Mammary epithelial cell (primary cell): ENCODE results near the gene GRAMD1A.
"Not testable (repeated sequence)": the region's sequence is repeated elsewhere in the genome, so short reads cannot be mapped to it uniquely, and the experiment has no call there.

Experiments used
- EZH2 ChIP-seq: IDR thresholded peaks from 2 replicates; pipeline ENCODE4 v1.6.1; 2012; ENCODE audit warnings: low read length, inconsistent platforms, borderline replicate concordance
- TF ChIP-seq, protein P1 (sequence below), 2 donors: IDR thresholded peaks in 1 of 2; conservative IDR thresholded peaks in 1 of 2; 2 replicates each; pipeline ENCODE4 v1.5.1; 2011 to 2012; ENCODE audit warnings: inconsistent platforms in 2 of 2, low read length in 2 of 2, mild to moderate bottlenecking in 2 of 2, control low read depth in 1 of 2, low read depth in 1 of 2; ENCODE audit not compliant: insufficient read depth in 1 of 2; ENCODE audit errors: extremely low read depth in 1 of 2

DNA sequence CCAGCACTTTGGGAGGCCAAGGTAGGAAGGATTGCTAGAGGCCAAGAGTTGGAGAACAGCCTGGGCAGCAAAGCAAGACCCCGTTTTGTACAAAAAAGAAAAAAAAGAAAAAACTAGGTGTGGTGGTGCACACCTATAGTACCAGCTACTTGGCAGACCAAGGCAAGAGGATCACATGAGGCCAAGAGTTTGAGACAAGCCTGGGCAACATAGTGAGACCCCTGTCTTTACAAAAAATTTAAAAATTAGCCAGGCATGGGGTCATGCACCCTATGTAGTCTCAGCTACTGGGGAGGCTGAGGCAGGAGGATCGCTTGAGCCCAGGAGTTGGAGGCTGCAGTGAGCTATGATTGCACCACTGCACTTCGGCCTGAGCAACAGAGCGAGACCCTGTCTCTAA, 14.7 kb downstream of the GRAMD1A start:
- TF ChIP-seq, protein P1, sequence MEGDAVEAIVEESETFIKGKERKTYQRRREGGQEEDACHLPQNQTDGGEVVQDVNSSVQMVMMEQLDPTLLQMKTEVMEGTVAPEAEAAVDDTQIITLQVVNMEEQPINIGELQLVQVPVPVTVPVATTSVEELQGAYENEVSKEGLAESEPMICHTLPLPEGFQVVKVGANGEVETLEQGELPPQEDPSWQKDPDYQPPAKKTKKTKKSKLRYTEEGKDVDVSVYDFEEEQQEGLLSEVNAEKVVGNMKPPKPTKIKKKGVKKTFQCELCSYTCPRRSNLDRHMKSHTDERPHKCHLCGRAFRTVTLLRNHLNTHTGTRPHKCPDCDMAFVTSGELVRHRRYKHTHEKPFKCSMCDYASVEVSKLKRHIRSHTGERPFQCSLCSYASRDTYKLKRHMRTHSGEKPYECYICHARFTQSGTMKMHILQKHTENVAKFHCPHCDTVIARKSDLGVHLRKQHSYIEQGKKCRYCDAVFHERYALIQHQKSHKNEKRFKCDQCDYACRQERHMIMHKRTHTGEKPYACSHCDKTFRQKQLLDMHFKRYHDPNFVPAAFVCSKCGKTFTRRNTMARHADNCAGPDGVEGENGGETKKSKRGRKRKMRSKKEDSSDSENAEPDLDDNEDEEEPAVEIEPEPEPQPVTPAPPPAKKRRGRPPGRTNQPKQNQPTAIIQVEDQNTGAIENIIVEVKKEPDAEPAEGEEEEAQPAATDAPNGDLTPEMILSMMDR (conservative IDR thresholded peaks at IDR 0.05 in 1 of 2, IDR thresholded peaks at IDR 0.05 in 1 of 2; ENCODE audit: extremely low read depth in 1 of 2, insufficient read depth in 1 of 2, low read depth in 1 of 2, low read length in 2 of 2), result not testable (repeated sequence)
- not testable (repeated sequence) for TF ChIP-seq EZH2
